GM10266 (cell line): ENCODE data around the gene PKNOX2.

Experiments used
- DNase-seq: peaks from one replicate; pipeline ENCODE4 v3.0.0; 2012; ENCODE audit errors: extremely low spot score
- CTCF ChIP-seq: IDR thresholded peaks from 2 replicates; pipeline ENCODE4 v1.5.1; 2012; ENCODE audit warnings: mild to moderate bottlenecking, low read depth; ENCODE audit not compliant: control insufficient read depth, insufficient read depth; ENCODE audit errors: missing control alignments

Gene PKNOX2

GRCh38 chr11:125154378-125155099, 10.0 kb upstream of the PKNOX2 start:
- no peak for TF ChIP-seq CTCF
- DNase-seq: no peak

GRCh38 chr11:125155100-125155444, 9.5 kb upstream of the PKNOX2 start:
- DNase-seq: no peak
- TF ChIP-seq CTCF: no peak

- DNase-seq: no peak
- no peak for TF ChIP-seq CTCF
These were observed 8.8 kb upstream of the PKNOX2 start for GRCh38 chr11:125155767-125156166.

- no peak for DNase-seq
- TF ChIP-seq CTCF: no peak
These were observed 8.0 kb upstream of the PKNOX2 start for GRCh38 chr11:125156346-125157117.

DNA sequence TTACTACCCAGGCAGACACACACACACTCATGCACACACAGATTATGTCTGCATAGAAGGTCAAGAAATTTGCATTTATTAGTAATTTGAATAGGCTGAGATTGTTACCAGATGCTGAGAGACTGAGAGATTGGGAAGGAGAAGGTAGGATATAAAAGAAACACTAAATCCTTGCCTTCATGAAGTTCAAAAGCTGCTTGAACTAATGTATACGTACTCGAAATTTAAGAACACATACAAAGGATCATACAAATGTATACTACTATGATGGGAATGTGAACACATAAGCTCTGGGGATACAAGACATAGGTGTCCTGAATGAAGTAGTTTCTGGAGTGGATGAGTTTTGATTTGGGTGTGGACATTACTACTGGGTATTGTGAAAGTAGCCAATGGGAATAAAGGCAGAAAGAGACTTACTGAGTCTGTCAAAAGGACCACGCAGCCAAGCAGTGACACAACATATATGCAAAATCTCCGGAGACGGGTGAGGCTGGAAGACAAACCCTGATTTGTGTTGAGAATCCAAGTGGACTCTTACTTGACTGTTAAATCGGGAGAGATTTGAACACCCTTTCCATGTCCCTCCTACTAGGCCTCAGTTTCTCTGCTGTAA, 7.3 kb upstream of the PKNOX2 start:
- DNase-seq: no peak
- no peak for TF ChIP-seq CTCF

GRCh38 chr11:125157953-125158680, 6.4 kb upstream of the PKNOX2 start:
- TF ChIP-seq CTCF: no peak
- no peak for DNase-seq
